H9 (cell line): ENCODE measurements around the gene PRSS8. TPM values are rescaled to one million over a fixed set of nuclear protein-coding genes. Genes with fewer than 3 reads are reported as not detected.

Experiments used
- DNase-seq: peaks from one replicate; pipeline ENCODE4 v3.0.0-alpha.2; 2017
- H2AFZ ChIP-seq: one replicate; pipeline ENCODE4 v1.6.1; 2013; ENCODE audit warnings: mild to moderate bottlenecking, low read length, control low read depth, moderate library complexity
- H2AK5ac ChIP-seq: 2 replicates; pipeline ENCODE4 v1.6.1; 2013; ENCODE audit warnings: low read length, control low read depth, mixed read lengths; ENCODE audit not compliant: insufficient read length
- H2BK120ac ChIP-seq: one replicate; pipeline ENCODE4 v1.6.1; 2013; ENCODE audit warnings: low read depth, mild to moderate bottlenecking, low read length, control low read depth, inconsistent platforms; ENCODE audit not compliant: poor library complexity, severe bottlenecking
- H2BK12ac ChIP-seq: 2 replicates; pipeline ENCODE4 v1.6.1; 2013; ENCODE audit warnings: low read length, control low read depth, mixed read lengths, low read depth; ENCODE audit not compliant: insufficient read length
- H2BK15ac ChIP-seq: 2 replicates; pipeline ENCODE4 v1.6.1; 2013; ENCODE audit warnings: low read depth, low read length, control low read depth
- H2BK20ac ChIP-seq: one replicate; pipeline ENCODE4 v1.6.1; 2013; ENCODE audit warnings: low read depth, mild to moderate bottlenecking, low read length, control low read depth, inconsistent platforms; ENCODE audit not compliant: poor library complexity, severe bottlenecking
- H2BK5ac ChIP-seq: 2 replicates; pipeline ENCODE4 v1.6.1; 2013; ENCODE audit warnings: low read length, control low read depth, mixed read lengths; ENCODE audit not compliant: insufficient read length
- H3K14ac ChIP-seq: 2 replicates; pipeline ENCODE4 v1.6.1; 2013; ENCODE audit warnings: low read length, control low read depth; ENCODE audit not compliant: insufficient read depth
- H3K18ac ChIP-seq: 2 replicates; pipeline ENCODE4 v1.6.1; 2013; ENCODE audit warnings: low read depth, mild to moderate bottlenecking, mixed read lengths, low read length, control low read depth; ENCODE audit not compliant: insufficient read length
- H3K23ac ChIP-seq: 2 replicates; pipeline ENCODE4 v1.6.1; 2013; ENCODE audit warnings: low read length, control low read depth, mixed read lengths, low read depth; ENCODE audit not compliant: insufficient read length
- H3K23me2 ChIP-seq: 2 replicates; pipeline ENCODE4 v1.6.1; 2013; ENCODE audit warnings: low read depth, mild to moderate bottlenecking, mixed read lengths, low read length, control low read depth; ENCODE audit not compliant: insufficient read length, poor library complexity, severe bottlenecking
- H3K27ac ChIP-seq: 2 replicates; pipeline ENCODE4 v1.5.1; 2013; ENCODE audit warnings: low read length, control low read depth, mixed read lengths, low read depth; ENCODE audit not compliant: insufficient read length
- H3K27me3 ChIP-seq: 2 replicates; pipeline ENCODE4 v1.6.1; 2013; ENCODE audit warnings: low read length, control low read depth, inconsistent platforms; ENCODE audit not compliant: insufficient read depth
- H3K4ac ChIP-seq: 2 replicates; pipeline ENCODE4 v1.6.1; 2013; ENCODE audit warnings: low read depth, mild to moderate bottlenecking, control low read depth, inconsistent platforms, low read length, moderate library complexity
- H3K4me1 ChIP-seq: 2 replicates; pipeline ENCODE4 v1.6.1; 2013; ENCODE audit warnings: low read length, control low read depth, inconsistent platforms; ENCODE audit not compliant: insufficient read depth
- H3K4me2 ChIP-seq: 2 replicates; pipeline ENCODE4 v1.6.1; 2013; ENCODE audit warnings: low read length, control low read depth, mixed read lengths; ENCODE audit not compliant: insufficient read length, insufficient read depth
- H3K56ac ChIP-seq: 2 replicates; pipeline ENCODE4 v1.6.1; 2013; ENCODE audit warnings: low read depth, mild to moderate bottlenecking, mixed read lengths, low read length, control low read depth; ENCODE audit not compliant: insufficient read length
- H3K79me1 ChIP-seq: 2 replicates; pipeline ENCODE4 v1.6.1; 2013; ENCODE audit warnings: low read depth, mild to moderate bottlenecking, moderate library complexity, low read length, control low read depth, inconsistent platforms; ENCODE audit not compliant: insufficient read depth, poor library complexity, severe bottlenecking
- H3K79me2 ChIP-seq: 2 replicates; pipeline ENCODE4 v1.6.1; 2013; ENCODE audit warnings: low read length, control low read depth, inconsistent platforms; ENCODE audit not compliant: insufficient read depth
- H3K9ac ChIP-seq: 2 replicates; pipeline ENCODE4 v1.6.1; 2013; ENCODE audit warnings: low read length, control low read depth, mixed read lengths; ENCODE audit not compliant: insufficient read length; ENCODE audit errors: extremely low read depth
- H3K9me3 ChIP-seq: one replicate; pipeline ENCODE4 v1.6.1; 2013; ENCODE audit warnings: low read depth, low read length, inconsistent platforms; ENCODE audit not compliant: control insufficient read depth
- H3T11ph ChIP-seq: one replicate; pipeline ENCODE4 v1.6.1; 2013; ENCODE audit warnings: mild to moderate bottlenecking, low read length, control low read depth, inconsistent platforms
- H4K20me1 ChIP-seq: one replicate; pipeline ENCODE4 v1.6.1; 2013; ENCODE audit not compliant: control insufficient read depth, insufficient read length, insufficient read depth
- H4K5ac ChIP-seq: 2 replicates; pipeline ENCODE4 v1.6.1; 2013; ENCODE audit warnings: low read depth, mild to moderate bottlenecking, mixed read lengths, low read length, control low read depth; ENCODE audit not compliant: insufficient read length
- H4K8ac ChIP-seq: replicated peaks from 2 replicates; pipeline ENCODE4 v1.6.1; 2013; ENCODE audit warnings: low read length, control low read depth, mixed read lengths, low read depth; ENCODE audit not compliant: insufficient read length
- H4K91ac ChIP-seq: 2 replicates; pipeline ENCODE4 v1.6.1; 2013; ENCODE audit warnings: low read depth, mild to moderate bottlenecking, moderate library complexity, mixed read lengths, low read length, control low read depth; ENCODE audit not compliant: insufficient read length
- H3K27ac Mint-ChIP-seq, 3 experiments: 2 replicates in 2 of 3; 3 replicates in 1 of 3; pipeline ENCODE4 v1.8.0; 2020 to 2021; ENCODE audit warnings: mixed read lengths in 3 of 3, mild to moderate bottlenecking in 1 of 3, moderate library complexity in 1 of 3
- H3K27me3 Mint-ChIP-seq: 2 replicates; pipeline ENCODE4 v1.8.0; 2021; ENCODE audit warnings: low read depth, mild to moderate bottlenecking, moderate library complexity, mixed read lengths
- H3K36me3 Mint-ChIP-seq, 3 experiments: 2 replicates in 2 of 3; 3 replicates in 1 of 3; pipeline ENCODE4 v1.8.0; 2020 to 2021; ENCODE audit warnings: low read depth in 3 of 3, mixed read lengths in 3 of 3; ENCODE audit not compliant: insufficient read depth in 1 of 3
- H3K4me1 Mint-ChIP-seq, 2 experiments: 2 replicates each; pipeline ENCODE4 v1.8.0; 2020; ENCODE audit warnings: mixed read lengths in 2 of 2
- H3K4me3 Mint-ChIP-seq, 2 experiments: 2 replicates in 1 of 2; 3 replicates in 1 of 2; pipeline ENCODE4 v1.8.0; 2020 to 2021; ENCODE audit warnings: mild to moderate bottlenecking in 2 of 2, mixed read lengths in 2 of 2, moderate library complexity in 1 of 2
- H3K9me3 Mint-ChIP-seq, 2 experiments: 2 replicates in 1 of 2; 3 replicates in 1 of 2; pipeline ENCODE4 v1.8.0; 2020; ENCODE audit warnings: mild to moderate bottlenecking in 2 of 2, mixed read lengths in 2 of 2, moderate library complexity in 1 of 2
- CTCF ChIP-seq: fragments of 200-600 bp; sonication (generic); conservative IDR thresholded peaks from 3 replicates; pipeline ENCODE4 v1.8.0; 2021; ENCODE audit warnings: antibody characterized with exemption, mild to moderate bottlenecking
- WGBS: extraction: QIAGEN DNeasy Blood & Tissue Kit; methylation state at CpG from one replicate; pipeline ENCODE4 v1.1.7; 2013; ENCODE audit warnings: missing lambda C conversion rate, low lambda C conversion rate, mixed read lengths; ENCODE audit not compliant: insufficient read length; ENCODE audit errors: extremely low coverage; 5-methylcytosine and 5-hydroxymethylcytosine counted together
- total RNA-seq: library from RNA; stranded (reverse); gene quantifications from 2 replicates; pipeline ENCODE4 v1.2.1, GENCODE V29; 2021

PRSS8 gene
- total RNA-seq, 1 experiment from 2014 or later = 64.0 TPM

- H3K56ac ChIP-seq = no peak overlapping the region
- no peak overlapping the region for H3K4me2 ChIP-seq
- no peak overlapping the region for H3K27ac Mint-ChIP-seq
- H2AK5ac ChIP-seq = no peak overlapping the region
- H3K18ac ChIP-seq = no peak overlapping the region
- H3K4me1 Mint-ChIP-seq = peaks cover 4 to 5% of the 10 kb centered on the region in 2 experiments; a peak in 3 of 4 replicates
- H3K9ac ChIP-seq = no peak overlapping the region
- no peak overlapping the region for H4K8ac ChIP-seq
- no peaks in the 10 kb centered on the region for H3K79me2 ChIP-seq
- H3K27me3 ChIP-seq = no peaks in the 10 kb centered on the region
- no peak overlapping the region for H2BK12ac ChIP-seq
- no peak overlapping the region for H2BK15ac ChIP-seq
- peaks cover 2% of the 10 kb centered on the region; the same call in 1 of the 2 replicates for H3K4me1 ChIP-seq
- no peaks in the 10 kb centered on the region for H4K20me1 ChIP-seq
- H2BK120ac ChIP-seq = no peak overlapping the region
- no peaks in the 10 kb centered on the region for H3K79me1 ChIP-seq
- no peak overlapping the region for H3K27ac ChIP-seq
- H3K23me2 ChIP-seq = no peaks in the 10 kb centered on the region
- H3K23ac ChIP-seq = no peak overlapping the region
- H3K4ac ChIP-seq = no peak overlapping the region
- no peak overlapping the region for H2BK5ac ChIP-seq
- no peaks in the 10 kb centered on the region for H3K36me3 Mint-ChIP-seq
- H4K5ac ChIP-seq = no peak overlapping the region
- H3K4me3 Mint-ChIP-seq = no peak overlapping the region
- H2AFZ ChIP-seq = no peak overlapping the region
- H4K91ac ChIP-seq = no peak overlapping the region
- WGBS = no CpG with 5 or more reads among the region's 4 CpGs
- TF ChIP-seq CTCF = no peak
- H3K14ac ChIP-seq = no peak overlapping the region
- no peaks in the 10 kb centered on the region for H3K9me3 ChIP-seq
- H2BK20ac ChIP-seq = no peak overlapping the region
- H3K27me3 Mint-ChIP-seq = peaks cover 19% of the 10 kb centered on the region
- no peak for DNase-seq
- peaks cover 2 to 4% of the 10 kb centered on the region in 2 experiments; a peak in 3 of 5 replicates for H3K9me3 Mint-ChIP-seq
- no peak overlapping the region for H3T11ph ChIP-seq
Measured at GRCh38 chr16:31099860-31100638, 35.5 kb downstream of the PRSS8 start.
